DOHH2 (cell line): ENCODE results near the gene KRTAP15-1.

Experiments used
- H3F3A ChIP-seq: fragments of 200-600 bp; sonication (generic), shearing (Covaris generic); 2 replicates; pipeline ENCODE4 v1.6.0; 2016; ENCODE audit warnings: antibody characterized with exemption, mild to moderate bottlenecking; ENCODE audit not compliant: control insufficient read depth, insufficient read depth
- H3K27ac ChIP-seq: fragments of 200-600 bp; sonication (generic); 2 replicates; pipeline ENCODE4 v1.5.1; 2014; ENCODE audit warnings: low read depth, mild to moderate bottlenecking, low read length, moderate library complexity
- H3K27me3 ChIP-seq: fragments of 200-600 bp; sonication (generic); 2 replicates; pipeline ENCODE4 v1.6.1; 2014; ENCODE audit warnings: mild to moderate bottlenecking, low read length, mixed read lengths; ENCODE audit not compliant: control insufficient read depth
- H3K36me3 ChIP-seq: fragments of 200-600 bp; sonication (generic); 2 replicates; pipeline ENCODE4 v1.6.1; 2014; ENCODE audit warnings: mild to moderate bottlenecking, low read length, moderate library complexity, mixed read lengths; ENCODE audit not compliant: control insufficient read depth
- H3K4me1 ChIP-seq: fragments of 200-600 bp; sonication (generic); 2 replicates; pipeline ENCODE4 v1.6.1; 2014; ENCODE audit warnings: mild to moderate bottlenecking, low read length, mixed read lengths; ENCODE audit not compliant: control insufficient read depth
- H3K4me2 ChIP-seq: fragments of 200-600 bp; sonication (generic); 2 replicates; pipeline ENCODE4 v1.6.0; 2014; ENCODE audit warnings: mild to moderate bottlenecking, low read length, moderate library complexity
- H3K4me3 ChIP-seq: fragments of 200-600 bp; sonication (generic); 2 replicates; pipeline ENCODE4 v1.5.1; 2014; ENCODE audit warnings: mild to moderate bottlenecking, low read length, mixed read lengths
- H3K79me2 ChIP-seq: fragments of 200-600 bp; sonication (generic); 2 replicates; pipeline ENCODE4 v1.6.1; 2014; ENCODE audit warnings: mild to moderate bottlenecking, low read length, mixed read lengths; ENCODE audit not compliant: control insufficient read depth
- H3K9me2 ChIP-seq: fragments of 200-600 bp; sonication (generic); replicated peaks from 2 replicates; pipeline ENCODE4 v1.6.1; 2014; ENCODE audit warnings: mild to moderate bottlenecking, low read length, mixed read lengths; ENCODE audit not compliant: control insufficient read depth
- H3K9me3 ChIP-seq: fragments of 200-600 bp; sonication (generic); 2 replicates; pipeline ENCODE4 v1.6.1; 2014; ENCODE audit warnings: antibody characterized with exemption, low read length, mixed read lengths; ENCODE audit not compliant: control insufficient read depth, insufficient read depth
- H4K20me1 ChIP-seq: fragments of 200-600 bp; sonication (generic); 2 replicates; pipeline ENCODE4 v1.6.0; 2014; ENCODE audit warnings: low read depth, mild to moderate bottlenecking, antibody characterized with exemption, low read length, moderate library complexity; ENCODE audit not compliant: control insufficient read depth, insufficient read depth
- CTCF ChIP-seq: fragments of 200-600 bp; sonication (generic); IDR thresholded peaks from one replicate; pipeline ENCODE4 v1.5.1; 2014; ENCODE audit warnings: antibody characterized with exemption, mild to moderate bottlenecking, low read depth, low read length; ENCODE audit not compliant: poor library complexity, severe bottlenecking
- EZH2phosphoT487 ChIP-seq: fragments of 200-600 bp; sonication (generic); IDR thresholded peaks from 2 replicates; pipeline ENCODE4 v1.6.1; 2017; ENCODE audit warnings: borderline replicate concordance, mild to moderate bottlenecking, antibody characterized with exemption, low read length, moderate library complexity, mixed read lengths

Gene KRTAP15-1

GRCh38 chr21:30487336-30487735, 47.3 kb downstream of the KRTAP15-1 start, which contains the start of gene KRTAP19-2:
Gene KRTAP19-2, minus strand, starts transcription at chr21:30487436. Its CDS starts 88 bp downstream, at chr21:30487348.
- no peaks in the 10 kb centered on the region for H3F3A ChIP-seq
- H3K4me3 ChIP-seq: no peak within 1 kb of the TSS
- no peaks in the 10 kb centered on the region for H4K20me1 ChIP-seq
- no peaks in the 10 kb centered on the region for H3K79me2 ChIP-seq
- no peaks in the 10 kb centered on the region for H3K9me2 ChIP-seq
- peaks cover 9% of the 10 kb centered on the region for H3K9me3 ChIP-seq
- H3K36me3 ChIP-seq: no peaks in the 10 kb centered on the region
- no peaks in the 10 kb centered on the region for H3K4me1 ChIP-seq
- no peak within 1 kb of the TSS for H3K27ac ChIP-seq
- no peaks in the 10 kb centered on the region for H3K27me3 ChIP-seq
- H3K4me2 ChIP-seq: no peak within 1 kb of the TSS
- TF ChIP-seq CTCF (no peak), EZH2phosphoT487 (no peak)
